HepG2 (cell line): ENCODE measurements around the gene ANKRD62. TPM values are rescaled to one million over a fixed set of nuclear protein-coding genes. Genes with fewer than 3 reads are reported as not detected.

Experiments
- ATAC-seq: fragments of 200-7000 bp; cut with Tn5 transposase; 3 replicates; pipeline ENCODE4 v1.9.1; 2020; ENCODE audit warnings: mild to moderate bottlenecking, moderate library complexity
- BruUV-seq: library from RNA; stranded (reverse); fragments of 400-500 nt; replicated peaks from 2 replicates; lab custom pipeline; 2021; lab: Mats Ljungman, UMichigan
- CTCF ChIA-PET: fragments of 300-600 bp; formaldehyde crosslinking; extraction: SDS; loops from one replicate; lab custom pipeline; 2021; ENCODE audit warnings: low total read pairs, inconsistent platforms, low intra/inter-chr PET ratio; lab: Yijun Ruan, JAX
- POLR2A ChIA-PET: fragments of 350-600 bp; sonication (Branson Sonifier 250); formaldehyde crosslinking; loops from one replicate; lab custom pipeline; 2020; ENCODE audit warnings: antibody characterized with exemption, inconsistent platforms; lab: Yijun Ruan, JAX
- DNase-seq: peaks from one replicate; pipeline ENCODE4 v3.0.0-alpha.2; 2015; ENCODE audit warnings: low spot score
- FAIRE-seq: peaks from 3 replicates; lab custom pipeline; 2011; peaks lifted over from hg19 to GRCh38; lab: Jason Lieb, UNC
- H2AFZ ChIP-seq: one replicate; pipeline ENCODE4 v1.6.1; 2011; ENCODE audit warnings: low read length, inconsistent platforms
- H3K27ac ChIP-seq: fragments of 300-600 bp; 3 replicates; pipeline ENCODE4 v1.8.0; 2011; ENCODE audit warnings: mixed run types, mild to moderate bottlenecking, mixed read lengths, low read length, inconsistent platforms; ENCODE audit not compliant: insufficient read depth; ENCODE audit errors: extremely low read length
- H3K27me3 ChIP-seq, 2 experiments: fragments of 200-600 bp in 1 of 2; 2 replicates in 1 of 2; 3 replicates in 1 of 2; pipeline versions ENCODE4 v1.6.0 to v1.8.0; 2011; ENCODE audit warnings: low read length in 2 of 2, mild to moderate bottlenecking in 2 of 2, moderate library complexity in 2 of 2, inconsistent platforms in 1 of 2; ENCODE audit not compliant: insufficient read depth in 2 of 2, control insufficient read depth in 1 of 2
- H3K36me3 ChIP-seq, 2 experiments: fragments of 200-600 bp in 1 of 2; replicated peaks in 1 of 2; 2 replicates in 1 of 2; 3 replicates in 1 of 2; pipeline versions ENCODE4 v1.5.1 to v1.8.0; 2011; ENCODE audit warnings: low read length in 2 of 2, inconsistent platforms in 1 of 2; ENCODE audit not compliant: insufficient read depth in 2 of 2, control insufficient read depth in 1 of 2
- H3K4me1 ChIP-seq: 2 replicates; pipeline ENCODE4 v1.5.1; 2012; ENCODE audit warnings: low read length, inconsistent platforms; ENCODE audit not compliant: insufficient read depth
- H3K4me2 ChIP-seq: 2 replicates; pipeline ENCODE4 v1.6.0; 2011; ENCODE audit warnings: low read depth, low read length, inconsistent platforms
- H3K4me3 ChIP-seq, 3 experiments: fragments of 200-600 bp in 1 of 3; sonication (generic), shearing (Covaris generic) in 1 of 3; replicated peaks in 1 of 3; 2 replicates each; pipeline ENCODE4 v1.5.1; 2011 to 2016; ENCODE audit warnings: low read length in 3 of 3, inconsistent platforms in 2 of 3, low read depth in 2 of 3, mild to moderate bottlenecking in 2 of 3, control low read depth in 1 of 3, mixed read lengths in 1 of 3; ENCODE audit not compliant: insufficient read depth in 1 of 3
- H3K79me2 ChIP-seq: one replicate; pipeline ENCODE4 v1.6.1; 2011; ENCODE audit warnings: low read length, inconsistent platforms; ENCODE audit not compliant: insufficient read depth
- H3K9ac ChIP-seq: 2 replicates; pipeline ENCODE4 v1.6.0; 2011; ENCODE audit warnings: mild to moderate bottlenecking, low read depth, low read length, inconsistent platforms; ENCODE audit not compliant: insufficient read depth
- H3K9me3 ChIP-seq: 2 replicates; pipeline ENCODE4 v1.5.1; 2012; ENCODE audit warnings: mild to moderate bottlenecking, low read length
- H4K20me1 ChIP-seq: 2 replicates; pipeline ENCODE4 v1.6.0; 2011; ENCODE audit warnings: inconsistent platforms, mild to moderate bottlenecking, low read length, moderate library complexity; ENCODE audit not compliant: insufficient read depth
- DMAP1 ChIP-seq: IDR thresholded peaks from 2 replicates; pipeline ENCODE4 v1.6.1; 2016
- HIVEP1 ChIP-seq: sonication (generic); formaldehyde crosslinking; IDR thresholded peaks from 2 replicates; pipeline ENCODE4 v1.4.0; 2020; ENCODE audit warnings: mild to moderate bottlenecking, missing genetic modification reagents
- MLLT10 ChIP-seq: sonication (generic); formaldehyde crosslinking; IDR thresholded peaks from 2 replicates; pipeline ENCODE4 v1.4.0; 2020; ENCODE audit warnings: missing genetic modification reagents
- NFIC ChIP-seq: IDR thresholded peaks from 2 replicates; pipeline ENCODE4 v1.6.1; 2012; ENCODE audit warnings: mild to moderate bottlenecking, low read length, inconsistent platforms
- NR2F1 ChIP-seq, 2 experiments: fragments of 450-650 bp in 1 of 2; formaldehyde crosslinking in 1 of 2; IDR thresholded peaks; 2 replicates each; pipeline versions ENCODE4 v1.5.0 to v1.6.1; 2016 to 2020; ENCODE audit warnings: mild to moderate bottlenecking in 1 of 2, missing compliant biosample characterization in 1 of 2, missing genetic modification reagents in 1 of 2, moderate library complexity in 1 of 2
- SOX6 ChIP-seq, 2 experiments: fragments of 450-650 bp in 1 of 2; sonication (generic) in 1 of 2; formaldehyde crosslinking in 1 of 2; IDR thresholded peaks; 2 replicates each; pipeline versions ENCODE4 v1.4.0 to v1.6.1; 2017 to 2020; ENCODE audit warnings: antibody characterized with exemption in 1 of 2, mild to moderate bottlenecking in 1 of 2, missing genetic modification reagents in 1 of 2
- ZNF230 ChIP-seq: sonication (generic); formaldehyde crosslinking; IDR thresholded peaks from 2 replicates; pipeline ENCODE4 v1.4.0; 2020; ENCODE audit warnings: mild to moderate bottlenecking, missing genetic modification reagents
- ZNF337 ChIP-seq: sonication (generic); formaldehyde crosslinking; IDR thresholded peaks from 2 replicates; pipeline ENCODE4 v1.5.1; 2020; ENCODE audit warnings: missing genetic modification reagents, low read depth, mild to moderate bottlenecking, borderline replicate concordance
- ZNF569 ChIP-seq: sonication (generic); formaldehyde crosslinking; IDR thresholded peaks from 2 replicates; pipeline ENCODE4 v1.5.0; 2020; ENCODE audit warnings: mild to moderate bottlenecking, missing genetic modification reagents, moderate library complexity, borderline replicate concordance
- ZNF891 ChIP-seq: sonication (generic); formaldehyde crosslinking; IDR thresholded peaks from 2 replicates; pipeline ENCODE4 v1.5.0; 2020; ENCODE audit warnings: mild to moderate bottlenecking, missing genetic modification reagents
- WGBS: methylation state at CpG from one replicate; pipeline ENCODE4 v1.1.6; 2017; ENCODE audit warnings: low lambda C conversion rate; 5-methylcytosine and 5-hydroxymethylcytosine counted together
- in situ Hi-C: cut with HindIII; loops from 2 replicates; pipeline ENCODE4 v1.10.0; 2017; ENCODE audit warnings: low pct_unique_long_range_greater_than_20kb; ENCODE audit not compliant: extremely low pct_ligation_motif_present
- intact Hi-C: fragments of 100-400 bp; cut with micrococcal nuclease; formaldehyde crosslinking; loops from one replicate; pipeline ENCODE4 v1.10.0; 2022; ENCODE audit not compliant: unreplicated experiment
- polyA plus RNA-seq, 8 experiments: library from polyadenylated mRNA; depleted of rRNA in 3 of 8; stranded (reverse) in 7 of 8; unstranded in 1 of 8; fragments of >200 nt; fragmentation: Illumina TruSeq in 4 of 8; extraction: Trizol in 4 of 8; gene quantifications; 2 replicates each; pipeline versions ENCODE4 v1.2.1 to v1.2.3, GENCODE V29; 2011 to 2016; ENCODE audit warnings: low read depth in 4 of 8, missing spikeins in 1 of 8, mixed read lengths in 1 of 8; ENCODE audit not compliant: insufficient read depth in 1 of 8
- total RNA-seq, 5 experiments: library from RNA; depleted of rRNA; stranded (reverse); fragments of >200 nt; fragmentation: Illumina TruSeq; extraction: Trizol; gene quantifications; 2 replicates each; pipeline ENCODE4 v1.2.3, GENCODE V29; 2016; ENCODE audit warnings: low read depth in 1 of 5
- TF ChIP-seq, protein P1 (sequence below): IDR thresholded peaks from 2 replicates; pipeline ENCODE4 v1.6.1; 2012; ENCODE audit warnings: low read depth, low read length, improper control_type of control experiment

The ANKRD62 gene
- total and polyA plus RNA-seq, 2 of the 13 experiments (the other 11 are each of a cell fraction or from before 2014, with no cell fraction given), result not detected

DNA sequence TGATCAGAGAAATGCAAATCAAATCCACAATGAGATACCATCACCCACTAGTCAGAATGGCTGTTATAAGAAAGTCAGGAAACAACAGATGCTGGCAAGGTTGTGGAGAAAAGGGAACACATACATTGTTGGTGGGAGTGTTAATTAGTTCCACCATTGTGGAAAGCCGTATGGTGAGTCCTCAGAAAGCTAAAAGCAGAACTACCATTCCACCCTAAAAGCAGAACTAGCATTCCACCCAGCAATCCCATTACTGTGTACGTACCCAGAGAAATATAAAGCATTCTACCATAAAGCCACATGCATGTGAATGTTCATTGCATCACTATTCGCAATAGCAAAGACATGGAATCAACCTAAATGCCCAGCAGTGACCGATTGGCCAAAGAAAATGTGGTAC lies 60.7 kb downstream of the ANKRD62 start (continued):
- TF ChIP-seq ZNF891 (CRISPR knock-in tag), result no peak

DNA sequence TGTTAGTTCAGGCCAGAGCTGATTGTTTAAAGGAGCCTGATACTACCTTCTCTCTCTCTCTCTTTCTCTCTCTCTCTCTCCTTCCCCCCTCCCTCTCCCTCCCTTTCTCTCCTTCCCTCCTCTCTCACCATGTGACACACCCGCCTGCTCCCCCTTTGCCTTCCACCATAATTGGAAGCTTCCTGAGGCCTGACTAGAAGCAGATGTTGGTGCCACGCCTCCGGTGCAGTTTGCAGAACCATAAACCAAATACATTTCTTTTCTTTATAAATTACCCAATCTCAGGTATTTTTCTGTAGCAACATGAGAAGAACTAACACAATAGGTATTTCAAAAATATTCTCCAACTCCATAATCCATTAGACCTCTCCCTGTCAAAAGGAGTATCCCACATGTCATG lies 62.4 kb downstream of the ANKRD62 start:
- DNase-seq, result no peak
- Histone ChIP-seq H3K4me1 (peaks cover 5% of the 10 kb centered on the region; the same call in 1 of the 2 replicates), H3K27ac (no peak overlapping the region), H2AFZ (no peak overlapping the region), H3K4me3 (no peak overlapping the region), H4K20me1 (no peaks in the 10 kb centered on the region), H3K27me3 (no peaks in the 10 kb centered on the region; a peak in 2 of 5 replicates), H3K36me3 (no peaks in the 10 kb centered on the region), H3K79me2 (no peaks in the 10 kb centered on the region), H3K9ac (no peak overlapping the region), H3K9me3 (no peaks in the 10 kb centered on the region), H3K4me2 (no peak overlapping the region)
- intact Hi-C loops (no loop called here), in situ Hi-C loops (loop anchor here (10.0 kb wide), 1 partner anchor 79 kb away; no protein-coding TSS in a partner anchor)
- TF ChIP-seq ZNF569 (CRISPR knock-in tag) (no peak), NR2F1 (CRISPR knock-in tag; IDR thresholded peaks at IDR 0.05) (no peak), HIVEP1 (CRISPR knock-in tag) (no peak), DMAP1 (CRISPR knock-in tag) (no peak), NFIC (no peak), SOX6 (IDR thresholded peaks at IDR 0.05) (no peak), SOX6 (CRISPR knock-in tag; IDR thresholded peaks at IDR 0.05) (no peak)
- POLR2A ChIA-PET, result no interaction called here
- no peak for FAIRE-seq
- CTCF ChIA-PET, result no interaction called here
- no peak for ATAC-seq
- no TSS peak for BruUV-seq
- 70% methylated on average over 3 of the region's 3 CpGs for WGBS

DNA sequence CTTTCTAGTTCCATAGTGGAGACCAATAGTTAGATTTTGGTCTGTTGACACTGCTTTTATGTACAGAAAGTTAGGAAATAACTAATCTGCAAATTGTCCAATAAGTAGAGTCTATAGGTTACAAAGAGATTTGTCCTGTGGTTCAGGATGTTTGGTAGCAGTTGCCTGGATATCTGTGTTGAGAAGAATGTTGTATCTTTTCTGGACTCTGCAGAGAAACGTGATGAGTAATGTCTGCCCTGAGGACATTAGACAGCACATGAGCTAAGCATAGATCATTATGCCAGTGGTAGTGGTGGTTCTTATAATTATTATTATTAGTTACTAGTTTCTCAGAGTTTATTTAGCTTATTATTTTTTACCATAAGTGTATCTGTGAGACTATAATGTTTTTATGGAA lies 65.8 kb downstream of the ANKRD62 start:
- Histone ChIP-seq H3K9ac (no peak overlapping the region), H4K20me1 (no peaks in the 10 kb centered on the region), H2AFZ (no peak overlapping the region), H3K4me1 (peaks cover 5% of the 10 kb centered on the region; the same call in 1 of the 2 replicates), H3K4me3 (no peak overlapping the region), H3K27ac (no peak overlapping the region), H3K4me2 (no peak overlapping the region), H3K79me2 (no peaks in the 10 kb centered on the region), H3K27me3 (no peaks in the 10 kb centered on the region; a peak in 1 of 5 replicates), H3K9me3 (no peaks in the 10 kb centered on the region), H3K36me3 (no peaks in the 10 kb centered on the region)
- ATAC-seq (peak; percentile 70), DNase-seq (peak; percentile 18), FAIRE-seq (no peak)
- TF ChIP-seq, protein P1, sequence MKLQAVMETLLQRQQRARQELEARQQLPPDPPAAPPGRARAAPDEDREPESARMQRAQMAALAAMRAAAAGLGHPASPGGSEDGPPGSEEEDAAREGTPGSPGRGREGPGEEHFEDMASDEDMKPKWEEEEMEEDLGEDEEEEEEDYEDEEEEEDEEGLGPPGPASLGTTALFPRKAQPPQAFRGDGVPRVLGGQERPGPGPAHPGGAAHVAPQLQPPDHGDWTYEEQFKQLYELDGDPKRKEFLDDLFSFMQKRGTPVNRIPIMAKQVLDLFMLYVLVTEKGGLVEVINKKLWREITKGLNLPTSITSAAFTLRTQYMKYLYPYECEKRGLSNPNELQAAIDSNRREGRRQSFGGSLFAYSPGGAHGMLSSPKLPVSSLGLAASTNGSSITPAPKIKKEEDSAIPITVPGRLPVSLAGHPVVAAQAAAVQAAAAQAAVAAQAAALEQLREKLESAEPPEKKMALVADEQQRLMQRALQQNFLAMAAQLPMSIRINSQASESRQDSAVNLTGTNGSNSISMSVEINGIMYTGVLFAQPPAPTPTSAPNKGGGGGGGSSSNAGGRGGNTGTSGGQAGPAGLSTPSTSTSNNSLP, result no peak
- TF ChIP-seq ZNF337 (no peak), MLLT10 (no peak), ZNF230 (CRISPR knock-in tag) (no peak)
- in situ Hi-C loops (loop anchor here (10.0 kb wide), 1 partner anchor 75 kb away; no protein-coding TSS in a partner anchor), intact Hi-C loops (no loop called here)
- CTCF ChIA-PET, result no interaction called here
- POLR2A ChIA-PET, result no interaction called here
- 0% methylated on average over 1 of the region's 1 CpG for WGBS
- BruUV-seq, result no TSS peak
